Stomach (tissue), 9 donors: ENCODE results near the gene PTBP3. TPM values are rescaled to one million over a fixed set of nuclear protein-coding genes. Genes with fewer than 3 reads are reported as not detected.

Experiments
- DNase-seq, 2 donors: peaks; one replicate each; pipeline versions ENCODE4 v3.0.0 to v3.0.0-alpha.2; 2013 to 2019
- H3K27ac ChIP-seq, 5 donors: fragments of 200-600 bp in 4 of 5; sonication (generic) in 4 of 5; one replicate each; pipeline ENCODE4 v1.5.1; 2013 to 2019; ENCODE audit warnings: mild to moderate bottlenecking in 1 of 5, moderate library complexity in 1 of 5
- H3K27me3 ChIP-seq, 3 donors: fragments of 200-600 bp; sonication (generic); one replicate each; pipeline ENCODE4 v1.5.1; 2017 to 2019; ENCODE audit warnings: mixed run types in 1 of 3
- H3K36me3 ChIP-seq, 4 donors: fragments of 200-600 bp; sonication (generic); 1 replicate in 3 of 4; 2 replicates in 1 of 4; pipeline ENCODE4 v1.5.1; 2016 to 2019
- H3K4me1 ChIP-seq, 4 donors: fragments of 200-600 bp; sonication (generic); one replicate each; pipeline ENCODE4 v1.5.1; 2016 to 2019
- H3K4me3 ChIP-seq, 4 donors: fragments of 200-600 bp; sonication (generic) in 3 of 4; one replicate each; pipeline ENCODE4 v1.5.1; 2016 to 2019; ENCODE audit warnings: mild to moderate bottlenecking in 1 of 4
- H3K9me3 ChIP-seq, 4 donors: fragments of 200-600 bp; sonication (generic); one replicate each; pipeline ENCODE4 v1.5.1; 2016 to 2019
- EP300 ChIP-seq: sonication (generic); formaldehyde crosslinking; IDR thresholded peaks from one replicate; pipeline ENCODE4 v1.6.1; 2017; ENCODE audit warnings: antibody characterized with exemption
- POLR2A ChIP-seq, 4 donors: fragments of 450-650 bp; IDR thresholded peaks; one replicate each; pipeline ENCODE4 v1.6.1; 2016; ENCODE audit warnings: antibody characterized with exemption in 4 of 4, control low read depth in 2 of 4, mild to moderate bottlenecking in 1 of 4, moderate library complexity in 1 of 4
- POLR2AphosphoS5 ChIP-seq, 3 donors: sonication (generic); formaldehyde crosslinking; IDR thresholded peaks; one replicate each; pipeline ENCODE4 v1.6.1; 2016; ENCODE audit warnings: antibody characterized with exemption in 3 of 3
- WGBS, 5 donors: extraction: QIAGEN DNeasy Blood & Tissue Kit in 3 of 5; methylation state at CpG; one replicate each; pipeline versions ENCODE4 v1.1.5 to v1.1.7; 2013 to 2018; 5-methylcytosine and 5-hydroxymethylcytosine counted together
- intact Hi-C: fragments of 100-400 bp; cut with DNase I; formaldehyde crosslinking; loops from one replicate; pipeline ENCODE4 v1.15.1; 2023; ENCODE audit warnings: low total_unique reads
- polyA plus RNA-seq, 3 donors: library from polyadenylated mRNA; stranded (reverse); fragments of 200-250 nt; gene quantifications; one replicate each; pipeline ENCODE4 v1.2.3, GENCODE V29; 2013
- total RNA-seq, 5 donors: library from RNA; depleted of rRNA; stranded (reverse); fragments of >200 nt; gene quantifications; one replicate each; pipeline versions ENCODE4 v1.1.0 to v1.2.3, GENCODE V29; 2014 to 2016
- TF ChIP-seq, protein P1 (sequence below), 7 experiments: fragments of 450-650 bp in 4 of 7; fragments of 200-600 bp in 3 of 7; sonication (generic) in 3 of 7; IDR thresholded peaks; one replicate each; pipeline ENCODE4 v1.5.1; 2016 to 2019; ENCODE audit warnings: antibody characterized with exemption in 7 of 7, control low read depth in 2 of 7, mild to moderate bottlenecking in 1 of 7
- donor health status: healthy with polysubstance abuse.
- donor health status: Bipolar disorder and iron deficiency.
- donor health status: healthy.

PTBP3 gene
- total and polyA plus RNA-seq, 8 donors = 11.7 to 90.7 (median 24.1) TPM

GRCh38 chr9:112173489-112174221 lies 159.8 kb downstream of the PTBP3 start:
- intact Hi-C loops = no loop called here
- H3K4me3 ChIP-seq = peak overlapping the region; percentile 67 to 78 (median 68)
- peaks cover 26 to 61% (median 43%) of the 10 kb centered on the region in 4 donors for H3K4me1 ChIP-seq
- peak in 1 of 2 donors; percentile 60 for DNase-seq
- WGBS, 5 donors = 78 to 92% (median 84%) methylated on average over 15 to 18 of the region's 18 CpGs
- TF ChIP-seq POLR2A (IDR thresholded peaks at IDR 0.05) (no peak), POLR2AphosphoS5 (IDR thresholded peaks at IDR 0.05) (no peak), EP300 (no peak)
- TF ChIP-seq, protein P1, sequence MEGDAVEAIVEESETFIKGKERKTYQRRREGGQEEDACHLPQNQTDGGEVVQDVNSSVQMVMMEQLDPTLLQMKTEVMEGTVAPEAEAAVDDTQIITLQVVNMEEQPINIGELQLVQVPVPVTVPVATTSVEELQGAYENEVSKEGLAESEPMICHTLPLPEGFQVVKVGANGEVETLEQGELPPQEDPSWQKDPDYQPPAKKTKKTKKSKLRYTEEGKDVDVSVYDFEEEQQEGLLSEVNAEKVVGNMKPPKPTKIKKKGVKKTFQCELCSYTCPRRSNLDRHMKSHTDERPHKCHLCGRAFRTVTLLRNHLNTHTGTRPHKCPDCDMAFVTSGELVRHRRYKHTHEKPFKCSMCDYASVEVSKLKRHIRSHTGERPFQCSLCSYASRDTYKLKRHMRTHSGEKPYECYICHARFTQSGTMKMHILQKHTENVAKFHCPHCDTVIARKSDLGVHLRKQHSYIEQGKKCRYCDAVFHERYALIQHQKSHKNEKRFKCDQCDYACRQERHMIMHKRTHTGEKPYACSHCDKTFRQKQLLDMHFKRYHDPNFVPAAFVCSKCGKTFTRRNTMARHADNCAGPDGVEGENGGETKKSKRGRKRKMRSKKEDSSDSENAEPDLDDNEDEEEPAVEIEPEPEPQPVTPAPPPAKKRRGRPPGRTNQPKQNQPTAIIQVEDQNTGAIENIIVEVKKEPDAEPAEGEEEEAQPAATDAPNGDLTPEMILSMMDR (IDR thresholded peaks at IDR 0.05) = no peak
- H3K9me3 ChIP-seq = no peaks in the 10 kb centered on the region
- no peaks in the 10 kb centered on the region for H3K27me3 ChIP-seq
- H3K36me3 ChIP-seq = no peaks in the 10 kb centered on the region
- peak overlapping the region in 4 of 5 donors; percentile 84 to 91 (median 88) for H3K27ac ChIP-seq

GRCh38 chr9:112170968-112171367 lies 162.5 kb downstream of the PTBP3 start:
- peak in 1 of 2 donors; percentile 21 for DNase-seq
- intact Hi-C loops = no loop called here
- peak overlapping the region; percentile 54 to 84 (median 68) for H3K27ac ChIP-seq
- H3K9me3 ChIP-seq = no peaks in the 10 kb centered on the region
- TF ChIP-seq EP300 = no peak
- TF ChIP-seq, protein P1 (IDR thresholded peaks at IDR 0.05) = no peak
- TF ChIP-seq POLR2AphosphoS5 (IDR thresholded peaks at IDR 0.05) = no peak
- TF ChIP-seq POLR2A (IDR thresholded peaks at IDR 0.05) = no peak
- no peaks in the 10 kb centered on the region for H3K27me3 ChIP-seq
- peaks cover 26 to 74% (median 54%) of the 10 kb centered on the region in 4 donors for H3K4me1 ChIP-seq
- H3K36me3 ChIP-seq = no peaks in the 10 kb centered on the region
- no peak overlapping the region for H3K4me3 ChIP-seq
- 65 to 83% (median 75%) methylated on average over 5 of the region's 5 CpGs for WGBS, 5 donors

- peaks cover 22 to 73% (median 49%) of the 10 kb centered on the region in 4 donors for H3K4me1 ChIP-seq
- H3K9me3 ChIP-seq = no peaks in the 10 kb centered on the region
- no peak overlapping the region for H3K4me3 ChIP-seq
- peak; percentile 79 to 93 for DNase-seq
- no peaks in the 10 kb centered on the region for H3K36me3 ChIP-seq
- peak overlapping the region; percentile 36 to 84 (median 67) for H3K27ac ChIP-seq
- TF ChIP-seq POLR2AphosphoS5 (IDR thresholded peaks at IDR 0.05) = peak in 2 of 3 donors; percentile 56 to 75
- no peak for TF ChIP-seq EP300
- TF ChIP-seq POLR2A (IDR thresholded peaks at IDR 0.05) = no peak
- TF ChIP-seq, protein P1 (IDR thresholded peaks at IDR 0.05) = no peak
- H3K27me3 ChIP-seq = no peaks in the 10 kb centered on the region
- intact Hi-C loops = no loop called here
- 23 to 57% (median 39%) methylated on average over 4 of the region's 4 CpGs for WGBS, 5 donors
These were observed 163.2 kb downstream of the PTBP3 start for GRCh38 chr9:112170235-112170634.

GRCh38 chr9:112169368-112169767 lies 164.1 kb downstream of the PTBP3 start:
- peak overlapping the region; percentile 36 to 84 (median 67) for H3K27ac ChIP-seq
- H3K36me3 ChIP-seq = no peaks in the 10 kb centered on the region
- H3K9me3 ChIP-seq = no peaks in the 10 kb centered on the region
- peak in 1 of 2 donors; percentile 78 for DNase-seq
- peaks cover 22 to 69% (median 44%) of the 10 kb centered on the region in 4 donors for H3K4me1 ChIP-seq
- H3K4me3 ChIP-seq = no peak overlapping the region
- H3K27me3 ChIP-seq = no peaks in the 10 kb centered on the region
- intact Hi-C loops = no loop called here
- TF ChIP-seq, protein P1 (IDR thresholded peaks at IDR 0.05) = no peak
- TF ChIP-seq EP300 (no peak), POLR2AphosphoS5 (IDR thresholded peaks at IDR 0.05) (no peak), POLR2A (IDR thresholded peaks at IDR 0.05) (no peak)
- 39 to 80% (median 54%) methylated on average over 6 of the region's 6 CpGs for WGBS, 5 donors
